HepG2 (cell line): ENCODE results near the gene GDF15. TPM values are rescaled to one million over a fixed set of nuclear protein-coding genes. Genes with fewer than 3 reads are reported as not detected.
A peak's percentile ranks its signal among the peaks of the same experiment; 100 is the strongest.

Experiments
- AGO2 ChIP-seq: fragments of 200-400 bp; formaldehyde crosslinking; optimal IDR thresholded peaks from 2 replicates; pipeline ENCODE3; 2017; ENCODE audit warnings: mild to moderate bottlenecking, low read depth, low read length, moderate library complexity
- ARID5B ChIP-seq: IDR thresholded peaks from 2 replicates; pipeline ENCODE4 v1.4.0; 2020; ENCODE audit warnings: mild to moderate bottlenecking, missing genetic modification reagents
- ATF5 ChIP-seq: sonication (generic); formaldehyde crosslinking; IDR thresholded peaks from 2 replicates; pipeline ENCODE4 v1.4.0; 2020; ENCODE audit warnings: mild to moderate bottlenecking, low read depth, missing genetic modification reagents
- ETV5 ChIP-seq: IDR thresholded peaks from 2 replicates; pipeline ENCODE4 v1.6.1; 2018; ENCODE audit warnings: missing biosample characterization, missing genetic modification reagents, inconsistent platforms, borderline replicate concordance
- GTF3A ChIP-seq: sonication (generic); formaldehyde crosslinking; conservative IDR thresholded peaks from 2 replicates; pipeline ENCODE4 v1.4.0; 2020; ENCODE audit warnings: mild to moderate bottlenecking, missing genetic modification reagents
- HNF4A ChIP-seq: sonication (generic); formaldehyde crosslinking; IDR thresholded peaks from 2 replicates; pipeline ENCODE4 v1.4.0; 2020; ENCODE audit warnings: missing genetic modification reagents
- ISL2 ChIP-seq: sonication (generic); formaldehyde crosslinking; IDR thresholded peaks from 2 replicates; pipeline ENCODE4 v1.5.0; 2020; ENCODE audit warnings: missing genetic modification reagents
- ZKSCAN1 ChIP-seq: fragments of 150-350 bp; IDR thresholded peaks from 2 replicates; pipeline ENCODE4 v1.6.1; 2014; ENCODE audit warnings: low read length
- ZMAT3 ChIP-seq: sonication (generic); formaldehyde crosslinking; conservative IDR thresholded peaks from 2 replicates; pipeline ENCODE4 v1.7.0; 2021; ENCODE audit warnings: missing genetic modification reagents
- ZNF251 ChIP-seq: sonication (generic); formaldehyde crosslinking; IDR thresholded peaks from 2 replicates; pipeline ENCODE4 v1.9.0; 2021; ENCODE audit warnings: mild to moderate bottlenecking, missing genetic modification reagents
- ZNF317 ChIP-seq: sonication (generic); formaldehyde crosslinking; IDR thresholded peaks from 2 replicates; pipeline ENCODE4 v1.5.0; 2020; ENCODE audit warnings: mild to moderate bottlenecking, missing genetic modification reagents
- polyA plus RNA-seq, 8 experiments: library from polyadenylated mRNA; depleted of rRNA in 3 of 8; stranded (reverse) in 7 of 8; unstranded in 1 of 8; fragments of >200 nt; fragmentation: Illumina TruSeq in 4 of 8; extraction: Trizol in 4 of 8; gene quantifications; 2 replicates each; pipeline versions ENCODE4 v1.2.1 to v1.2.3, GENCODE V29; 2011 to 2016; ENCODE audit warnings: low read depth in 4 of 8, missing spikeins in 1 of 8, mixed read lengths in 1 of 8; ENCODE audit not compliant: insufficient read depth in 1 of 8
- total RNA-seq, 5 experiments: library from RNA; depleted of rRNA; stranded (reverse); fragments of >200 nt; fragmentation: Illumina TruSeq; extraction: Trizol; gene quantifications; 2 replicates each; pipeline ENCODE4 v1.2.3, GENCODE V29; 2016; ENCODE audit warnings: low read depth in 1 of 5
- TF ChIP-seq, protein P1 (sequence below): fragments of 450-650 bp; IDR thresholded peaks from 2 replicates; pipeline ENCODE4 v1.6.1; 2016
- TF ChIP-seq, protein P2 (sequence below): sonication (generic); formaldehyde crosslinking; IDR thresholded peaks from 2 replicates; pipeline ENCODE4 v1.4.0; 2020; ENCODE audit warnings: missing genetic modification reagents
- TF ChIP-seq, protein P3 (sequence below): sonication (generic); formaldehyde crosslinking; conservative IDR thresholded peaks from 2 replicates; pipeline ENCODE4 v1.8.0; 2022; ENCODE audit warnings: low read depth, missing genetic modification reagents
- TF ChIP-seq, protein P4 (sequence below): sonication (generic); formaldehyde crosslinking; IDR thresholded peaks from 2 replicates; pipeline ENCODE4 v1.9.0; 2022; ENCODE audit warnings: low read depth, missing genetic modification reagents

The GDF15 gene
- total and polyA plus RNA-seq, 2 of the 13 experiments (the other 11 are each of a cell fraction or from before 2014, with no cell fraction given), result 146 to 422 TPM

DNA sequence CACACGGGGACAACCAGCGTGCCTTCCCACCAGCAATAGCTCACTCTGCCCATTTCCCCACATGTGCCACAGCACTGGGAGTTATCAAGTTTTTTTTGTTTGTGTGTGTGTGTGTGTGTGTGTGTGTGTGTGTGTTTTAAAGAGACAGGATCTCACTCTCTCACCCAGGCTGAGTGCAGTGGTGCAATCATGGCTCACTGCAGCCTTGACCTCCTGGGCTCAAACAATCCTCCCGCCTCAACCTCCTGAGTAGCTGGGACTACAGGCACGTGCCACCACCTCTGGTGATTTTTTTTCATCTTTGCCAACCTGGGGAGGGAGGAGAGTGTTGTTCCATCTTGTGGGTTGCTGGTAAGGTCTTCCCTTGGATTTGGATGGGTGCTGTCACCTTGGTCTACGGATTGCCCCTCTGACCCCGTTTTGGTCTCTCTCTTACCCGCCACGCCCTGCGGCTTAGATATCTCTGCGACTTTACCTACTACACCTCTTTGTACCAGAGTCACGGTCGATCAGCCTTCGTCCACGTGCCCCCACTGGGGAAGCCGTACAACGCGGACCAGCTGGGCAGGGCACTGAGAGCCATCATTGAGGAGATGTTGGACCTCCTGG, 22.9 kb upstream of the GDF15 start (continued):
- TF ChIP-seq, protein P1, sequence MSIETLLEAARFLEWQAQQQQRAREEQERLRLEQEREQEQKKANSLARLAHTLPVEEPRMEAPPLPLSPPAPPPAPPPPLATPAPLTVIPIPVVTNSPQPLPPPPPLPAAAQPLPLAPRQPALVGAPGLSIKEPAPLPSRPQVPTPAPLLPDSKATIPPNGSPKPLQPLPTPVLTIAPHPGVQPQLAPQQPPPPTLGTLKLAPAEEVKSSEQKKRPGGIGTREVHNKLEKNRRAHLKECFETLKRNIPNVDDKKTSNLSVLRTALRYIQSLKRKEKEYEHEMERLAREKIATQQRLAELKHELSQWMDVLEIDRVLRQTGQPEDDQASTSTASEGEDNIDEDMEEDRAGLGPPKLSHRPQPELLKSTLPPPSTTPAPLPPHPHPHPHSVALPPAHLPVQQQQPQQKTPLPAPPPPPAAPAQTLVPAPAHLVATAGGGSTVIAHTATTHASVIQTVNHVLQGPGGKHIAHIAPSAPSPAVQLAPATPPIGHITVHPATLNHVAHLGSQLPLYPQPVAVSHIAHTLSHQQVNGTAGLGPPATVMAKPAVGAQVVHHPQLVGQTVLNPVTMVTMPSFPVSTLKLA, result peak; percentile 11; the same call in 1 of the 2 replicates
- TF ChIP-seq ATF5, result no peak
- TF ChIP-seq, protein P2, sequence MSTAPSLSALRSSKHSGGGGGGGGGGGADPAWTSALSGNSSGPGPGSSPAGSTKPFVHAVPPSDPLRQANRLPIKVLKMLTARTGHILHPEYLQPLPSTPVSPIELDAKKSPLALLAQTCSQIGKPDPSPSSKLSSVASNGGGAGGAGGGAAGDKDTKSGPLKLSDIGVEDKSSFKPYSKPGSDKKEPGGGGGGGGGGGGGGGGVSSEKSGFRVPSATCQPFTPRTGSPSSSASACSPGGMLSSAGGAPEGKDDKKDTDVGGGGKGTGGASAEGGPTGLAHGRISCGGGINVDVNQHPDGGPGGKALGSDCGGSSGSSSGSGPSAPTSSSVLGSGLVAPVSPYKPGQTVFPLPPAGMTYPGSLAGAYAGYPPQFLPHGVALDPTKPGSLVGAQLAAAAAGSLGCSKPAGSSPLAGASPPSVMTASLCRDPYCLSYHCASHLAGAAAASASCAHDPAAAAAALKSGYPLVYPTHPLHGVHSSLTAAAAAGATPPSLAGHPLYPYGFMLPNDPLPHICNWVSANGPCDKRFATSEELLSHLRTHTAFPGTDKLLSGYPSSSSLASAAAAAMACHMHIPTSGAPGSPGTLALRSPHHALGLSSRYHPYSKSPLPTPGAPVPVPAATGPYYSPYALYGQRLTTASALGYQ (CRISPR knock-in tag), result 0 out of 2 replicates have a peak, but pooled peaks have one; percentile 27
- TF ChIP-seq AGO2, result no peak
- no peak; the same call in 1 of the 2 replicates for TF ChIP-seq ZNF251 (CRISPR knock-in tag)
- TF ChIP-seq ZKSCAN1, result peak; percentile 78; the same call in 1 of the 2 replicates
- TF ChIP-seq ARID5B (CRISPR knock-in tag), result peak; percentile 81
- peak; percentile 60; the same call in 1 of the 2 replicates for TF ChIP-seq HNF4A (CRISPR knock-in tag)
- TF ChIP-seq, protein P3, sequence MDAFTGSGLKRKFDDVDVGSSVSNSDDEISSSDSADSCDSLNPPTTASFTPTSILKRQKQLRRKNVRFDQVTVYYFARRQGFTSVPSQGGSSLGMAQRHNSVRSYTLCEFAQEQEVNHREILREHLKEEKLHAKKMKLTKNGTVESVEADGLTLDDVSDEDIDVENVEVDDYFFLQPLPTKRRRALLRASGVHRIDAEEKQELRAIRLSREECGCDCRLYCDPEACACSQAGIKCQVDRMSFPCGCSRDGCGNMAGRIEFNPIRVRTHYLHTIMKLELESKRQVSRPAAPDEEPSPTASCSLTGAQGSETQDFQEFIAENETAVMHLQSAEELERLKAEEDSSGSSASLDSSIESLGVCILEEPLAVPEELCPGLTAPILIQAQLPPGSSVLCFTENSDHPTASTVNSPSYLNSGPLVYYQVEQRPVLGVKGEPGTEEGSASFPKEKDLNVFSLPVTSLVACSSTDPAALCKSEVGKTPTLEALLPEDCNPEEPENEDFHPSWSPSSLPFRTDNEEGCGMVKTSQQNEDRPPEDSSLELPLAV (CRISPR knock-in tag), result no peak
- TF ChIP-seq GTF3A, result no peak
- TF ChIP-seq, protein P4, sequence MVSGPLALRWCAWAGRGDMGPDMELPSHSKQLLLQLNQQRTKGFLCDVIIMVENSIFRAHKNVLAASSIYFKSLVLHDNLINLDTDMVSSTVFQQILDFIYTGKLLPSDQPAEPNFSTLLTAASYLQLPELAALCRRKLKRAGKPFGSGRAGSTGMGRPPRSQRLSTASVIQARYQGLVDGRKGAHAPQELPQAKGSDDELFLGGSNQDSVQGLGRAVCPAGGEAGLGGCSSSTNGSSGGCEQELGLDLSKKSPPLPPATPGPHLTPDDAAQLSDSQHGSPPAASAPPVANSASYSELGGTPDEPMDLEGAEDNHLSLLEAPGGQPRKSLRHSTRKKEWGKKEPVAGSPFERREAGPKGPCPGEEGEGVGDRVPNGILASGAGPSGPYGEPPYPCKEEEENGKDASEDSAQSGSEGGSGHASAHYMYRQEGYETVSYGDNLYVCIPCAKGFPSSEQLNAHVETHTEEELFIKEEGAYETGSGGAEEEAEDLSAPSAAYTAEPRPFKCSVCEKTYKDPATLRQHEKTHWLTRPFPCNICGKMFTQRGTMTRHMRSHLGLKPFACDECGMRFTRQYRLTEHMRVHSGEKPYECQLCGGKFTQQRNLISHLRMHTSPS (CRISPR knock-in tag), result peak; percentile 63
- TF ChIP-seq ZNF317, result peak; percentile 73
- no peak for TF ChIP-seq ETV5
- TF ChIP-seq ZMAT3 (CRISPR knock-in tag), result peak; percentile 47; the same call in 1 of the 2 replicates
- TF ChIP-seq ISL2, result peak; percentile 34; the same call in 1 of the 2 replicates
